Activated CD4-positive, alpha-beta memory T cell treated with anti-CD3 and anti-CD28 coated beads for 36 hours (primary cell): ENCODE results near the gene STARD10. TPM values are rescaled to one million over a fixed set of nuclear protein-coding genes. Genes with fewer than 3 reads are reported as not detected.
A peak's percentile ranks its signal among the peaks of the same experiment; 100 is the strongest.

Source experiments
- CTCF ChIA-PET: fragments of 350-600 bp; sonication (Branson Sonifier 250); formaldehyde crosslinking; loops from one replicate; lab custom pipeline; 2021; ENCODE audit warnings: antibody characterized with exemption, inconsistent platforms; lab: Charles Lee
- POLR2A ChIA-PET: fragments of 350-600 bp; sonication (Branson Sonifier 250); formaldehyde crosslinking; loops from one replicate; lab custom pipeline; 2021; ENCODE audit warnings: antibody characterized with exemption; lab: Charles Lee
- DNase-seq: peaks from one replicate; pipeline ENCODE4 v3.0.0-alpha.2; 2020
- H3K27ac Mint-ChIP-seq: one replicate; pipeline ENCODE4 v1.8.0; 2021; ENCODE audit warnings: mixed read lengths
- H3K27me3 Mint-ChIP-seq: one replicate; pipeline ENCODE4 v1.8.0; 2021; ENCODE audit warnings: mixed read lengths
- H3K36me3 Mint-ChIP-seq: one replicate; pipeline ENCODE4 v1.8.0; 2021; ENCODE audit warnings: mixed read lengths
- H3K4me1 Mint-ChIP-seq: one replicate; pipeline ENCODE4 v1.8.0; 2021; ENCODE audit warnings: low read depth, mixed read lengths
- H3K4me3 Mint-ChIP-seq: one replicate; pipeline ENCODE4 v1.8.0; 2021; ENCODE audit warnings: mild to moderate bottlenecking, mixed read lengths
- H3K9me3 Mint-ChIP-seq: one replicate; pipeline ENCODE4 v1.8.0; 2021; ENCODE audit warnings: mixed read lengths
- intact Hi-C: fragments of 100-400 bp; cut with micrococcal nuclease; formaldehyde crosslinking; loops from one replicate; pipeline ENCODE4 v1.15.1; 2023
- total RNA-seq, 2 experiments: library from RNA; stranded (reverse); gene quantifications; one replicate each; pipeline ENCODE4 v1.2.3, GENCODE V29; 2021

STARD10 gene
- total RNA-seq, 2 experiments from 2014 or later: 14.8 to 16.8 TPM

GRCh38 chr11:72784662-72785061 is 9.2 kb downstream of the STARD10 start:
- DNase-seq: no peak
- H3K4me3 Mint-ChIP-seq: no peak overlapping the region
- POLR2A ChIA-PET: no interaction called here
- H3K27me3 Mint-ChIP-seq: no peaks in the 10 kb centered on the region
- peaks cover 26% of the 10 kb centered on the region for H3K4me1 Mint-ChIP-seq
- intact Hi-C loops: loop anchor here (10.0 kb wide), 1 partner anchor 190 kb away; no protein-coding TSS in a partner anchor
- H3K36me3 Mint-ChIP-seq: no peaks in the 10 kb centered on the region
- no peak overlapping the region for H3K27ac Mint-ChIP-seq
- CTCF ChIA-PET: no interaction called here
- H3K9me3 Mint-ChIP-seq: no peaks in the 10 kb centered on the region

GRCh38 chr11:72783144-72783905 is 10.5 kb downstream of the STARD10 start:
- Mint-ChIP-seq H3K4me1 (peaks cover 28% of the 10 kb centered on the region), H3K27ac (no peak overlapping the region), H3K36me3 (no peaks in the 10 kb centered on the region), H3K9me3 (no peaks in the 10 kb centered on the region), H3K27me3 (no peaks in the 10 kb centered on the region), H3K4me3 (no peak overlapping the region)
- POLR2A ChIA-PET: interaction anchor here (1.5 to 2.6 kb wide), 2 partner anchors 11 to 453 kb away, joined by 3 to 8 read pairs; partner anchors contain the start of gene STARD10
- intact Hi-C loops: loop anchor here (10.0 kb wide), 1 partner anchor 189 kb away; no protein-coding TSS in a partner anchor
- no peak for DNase-seq
- CTCF ChIA-PET: interaction anchor here (0.6 to 3.3 kb wide), 7 partner anchors 9 to 395 kb away, joined by 3 to 15 read pairs (median 5); partner anchors contain the start of gene STARD10

- peak overlapping the region; percentile 69 for H3K4me3 Mint-ChIP-seq
- CTCF ChIA-PET: interaction anchor here (0.7 to 3.3 kb wide), 6 partner anchors 11 to 396 kb away, joined by 3 to 15 read pairs (median 7); partner anchors contain the start of gene STARD10
These were observed 11.5 kb downstream of the STARD10 start for GRCh38 chr11:72782081-72782920.

GRCh38 chr11:72781313-72782080 is 12.3 kb downstream of the STARD10 start:
- Mint-ChIP-seq H3K36me3 (no peaks in the 10 kb centered on the region), H3K4me3 (peak overlapping the region; percentile 69), H3K4me1 (peaks cover 25% of the 10 kb centered on the region), H3K9me3 (no peaks in the 10 kb centered on the region), H3K27me3 (no peaks in the 10 kb centered on the region), H3K27ac (no peak overlapping the region)
- DNase-seq: peak; percentile 61
- ChIA-PET CTCF (interaction anchor here (2.0 to 3.3 kb wide), 3 partner anchors 11 to 57 kb away, joined by 9 to 15 read pairs (median 10); partner anchors contain the start of gene STARD10), POLR2A (interaction anchor here (0.5 to 2.6 kb wide), 4 partner anchors 13 to 455 kb away, joined by 3 to 8 read pairs (median 3); partner anchors contain the start of gene STARD10)
- intact Hi-C loops: loop anchor here (10.0 kb wide), 1 partner anchor 187 kb away; no protein-coding TSS in a partner anchor

More at GRCh38 chr11:72782081-72782920, 11.5 kb downstream of the STARD10 start:
- peaks cover 25% of the 10 kb centered on the region for H3K4me1 Mint-ChIP-seq
- no peaks in the 10 kb centered on the region for H3K27me3 Mint-ChIP-seq
- POLR2A ChIA-PET: interaction anchor here (0.9 to 2.6 kb wide), 3 partner anchors 12 to 454 kb away, joined by 3 to 8 read pairs (median 3); partner anchors contain the start of gene STARD10
- intact Hi-C loops: loop anchor here (10.0 kb wide), 1 partner anchor 188 kb away; no protein-coding TSS in a partner anchor
- no peaks in the 10 kb centered on the region for H3K9me3 Mint-ChIP-seq
- no peak overlapping the region for H3K27ac Mint-ChIP-seq
- no peak for DNase-seq
- no peaks in the 10 kb centered on the region for H3K36me3 Mint-ChIP-seq

GRCh38 chr11:72781063-72781312 is 12.9 kb downstream of the STARD10 start:
- Mint-ChIP-seq H3K9me3 (no peaks in the 10 kb centered on the region), H3K27me3 (no peaks in the 10 kb centered on the region), H3K27ac (no peak overlapping the region), H3K4me3 (peak overlapping the region; percentile 69), H3K36me3 (no peaks in the 10 kb centered on the region), H3K4me1 (peaks cover 25% of the 10 kb centered on the region)
- no peak for DNase-seq
- ChIA-PET CTCF (interaction anchor here (0.9 to 3.3 kb wide), 3 partner anchors 13 to 56 kb away, joined by 3 to 15 read pairs (median 10); partner anchors contain the start of gene STARD10), POLR2A (interaction anchor here (0.5 to 2.6 kb wide), 2 partner anchors 13 to 65 kb away, joined by 3 to 8 read pairs; partner anchors contain the start of gene STARD10)
- intact Hi-C loops: loop anchor here (10.0 kb wide), 1 partner anchor 186 kb away; no protein-coding TSS in a partner anchor

GRCh38 chr11:72780296-72781062 is 13.4 kb downstream of the STARD10 start:
- POLR2A ChIA-PET: interaction anchor here (0.5 kb wide), 1 partner anchor 65 kb away, joined by 3 read pairs; no protein-coding TSS in a partner anchor
- Mint-ChIP-seq H3K27me3 (no peaks in the 10 kb centered on the region), H3K4me1 (peaks cover 25% of the 10 kb centered on the region), H3K9me3 (no peaks in the 10 kb centered on the region), H3K27ac (no peak overlapping the region), H3K36me3 (no peaks in the 10 kb centered on the region), H3K4me3 (peak overlapping the region; percentile 69)
- intact Hi-C loops: loop anchor here (10.0 kb wide), 1 partner anchor 186 kb away; no protein-coding TSS in a partner anchor
- no peak for DNase-seq
- CTCF ChIA-PET: interaction anchor here (0.9 to 3.3 kb wide), 4 partner anchors 13 to 56 kb away, joined by 3 to 15 read pairs (median 6); partner anchors contain the start of gene STARD10

GRCh38 chr11:72779495-72780128 is 14.2 kb downstream of the STARD10 start:
- no peak for DNase-seq
- H3K4me3 Mint-ChIP-seq: no peak overlapping the region
- H3K27me3 Mint-ChIP-seq: no peaks in the 10 kb centered on the region
- ChIA-PET POLR2A (no interaction called here), CTCF (interaction anchor here (0.6 to 3.3 kb wide), 4 partner anchors 13 to 396 kb away, joined by 3 to 15 read pairs (median 3); no protein-coding TSS in a partner anchor)
- no peak overlapping the region for H3K27ac Mint-ChIP-seq
- intact Hi-C loops: loop anchor here (10.0 kb wide), 1 partner anchor 185 kb away; no protein-coding TSS in a partner anchor
- no peaks in the 10 kb centered on the region for H3K36me3 Mint-ChIP-seq
- no peaks in the 10 kb centered on the region for H3K9me3 Mint-ChIP-seq
- H3K4me1 Mint-ChIP-seq: peaks cover 25% of the 10 kb centered on the region

- CTCF ChIA-PET: interaction anchor here (0.6 to 2.8 kb wide), 5 partner anchors 14 to 397 kb away, joined by 3 to 7 read pairs (median 4); partner anchors contain the start of gene STARD10
- H3K36me3 Mint-ChIP-seq: no peaks in the 10 kb centered on the region
- intact Hi-C loops: no loop called here
- H3K27ac Mint-ChIP-seq: no peak overlapping the region
- POLR2A ChIA-PET: no interaction called here
- H3K9me3 Mint-ChIP-seq: no peaks in the 10 kb centered on the region
- H3K4me3 Mint-ChIP-seq: no peak overlapping the region
- DNase-seq: no peak
- H3K4me1 Mint-ChIP-seq: peaks cover 25% of the 10 kb centered on the region
- H3K27me3 Mint-ChIP-seq: no peaks in the 10 kb centered on the region
These were observed 15.0 kb downstream of the STARD10 start for GRCh38 chr11:72778535-72779494.

- Mint-ChIP-seq H3K4me1 (peaks cover 22% of the 10 kb centered on the region), H3K27ac (no peak overlapping the region), H3K27me3 (no peaks in the 10 kb centered on the region), H3K36me3 (no peaks in the 10 kb centered on the region), H3K4me3 (no peak overlapping the region), H3K9me3 (no peaks in the 10 kb centered on the region)
- intact Hi-C loops: no loop called here
- no peak for DNase-seq
- ChIA-PET POLR2A (no interaction called here), CTCF (interaction anchor here (1.0 to 2.8 kb wide), 3 partner anchors 15 to 53 kb away, joined by 4 to 7 read pairs (median 4); partner anchors contain the start of gene STARD10)
These were observed 16.0 kb downstream of the STARD10 start for GRCh38 chr11:72777755-72778278.
